Smooth muscle cell (in vitro differentiated cells): Measurements from ENCODE around the gene LRP5. TPM values are rescaled to one million over a fixed set of nuclear protein-coding genes. Genes with fewer than 3 reads are reported as not detected.
"Not testable (repeated sequence)": the region's sequence is repeated elsewhere in the genome, so short reads cannot be mapped to it uniquely, and the experiment has no call there.

Experiments
- DNase-seq: peaks from one replicate; lab custom pipeline; 2025; ENCODE audit not compliant: unreplicated experiment; lab: John Stamatoyannopoulos, UW
- H2AFZ ChIP-seq: fragments of 200-600 bp; sonication (generic); 2 replicates; pipeline ENCODE4 v1.6.0; 2016; ENCODE audit warnings: antibody characterized with exemption, low read depth, mild to moderate bottlenecking
- H3F3A ChIP-seq: fragments of 200-600 bp; sonication (generic); 2 replicates; pipeline ENCODE4 v1.6.0; 2017; ENCODE audit warnings: antibody characterized with exemption, low read depth
- H3K27ac ChIP-seq: fragments of 200-600 bp; sonication (generic); 2 replicates; pipeline ENCODE4 v1.5.1; 2016; ENCODE audit warnings: low read depth, mild to moderate bottlenecking
- H3K27me3 ChIP-seq: fragments of 200-600 bp; sonication (generic); 2 replicates; pipeline ENCODE4 v1.6.1; 2016; ENCODE audit warnings: low read depth, mild to moderate bottlenecking
- H3K36me3 ChIP-seq: fragments of 200-600 bp; sonication (generic); 2 replicates; pipeline ENCODE4 v1.5.1; 2016; ENCODE audit warnings: low read depth
- H3K4me1 ChIP-seq: fragments of 200-600 bp; sonication (generic); 2 replicates; pipeline ENCODE4 v1.5.1; 2016; ENCODE audit warnings: low read depth
- H3K4me2 ChIP-seq: fragments of 200-600 bp; sonication (generic); 2 replicates; pipeline ENCODE4 v1.6.0; 2016; ENCODE audit warnings: mild to moderate bottlenecking
- H3K4me3 ChIP-seq: fragments of 200-600 bp; sonication (generic); 2 replicates; pipeline ENCODE4 v1.5.1; 2016; ENCODE audit warnings: mild to moderate bottlenecking
- H3K79me2 ChIP-seq: fragments of 200-600 bp; sonication (generic); 2 replicates; pipeline ENCODE4 v1.6.0; 2016; ENCODE audit warnings: low read depth, mild to moderate bottlenecking
- H3K9ac ChIP-seq: fragments of 200-600 bp; sonication (generic); 2 replicates; pipeline ENCODE4 v1.6.0; 2016; ENCODE audit warnings: low read depth
- H3K9me3 ChIP-seq: fragments of 200-600 bp; sonication (generic); replicated peaks from 2 replicates; pipeline ENCODE4 v1.5.1; 2016; ENCODE audit warnings: low read depth
- H4K20me1 ChIP-seq: fragments of 200-600 bp; sonication (generic); 2 replicates; pipeline ENCODE4 v1.6.0; 2016; ENCODE audit warnings: low read depth
- WGBS: methylation state at CpG from one replicate; pipeline ENCODE4 v1.1.7; 2016; ENCODE audit warnings: low lambda C conversion rate; 5-methylcytosine and 5-hydroxymethylcytosine counted together
- polyA plus RNA-seq: library from polyadenylated mRNA; unstranded; fragments of >200 nt; fragmentation: Nextera tagmentation; extraction: Ambion mirVana; gene quantifications from 2 replicates; pipeline ENCODE4 v1.2.1, GENCODE V29; 2016
- total RNA-seq: library from RNA; depleted of rRNA; stranded (reverse); fragments of >200 nt; gene quantifications from 2 replicates; pipeline ENCODE4 v1.2.3, GENCODE V29; 2014
- TF ChIP-seq, protein P1 (sequence below): fragments of 200-600 bp; sonication (generic); IDR thresholded peaks from 2 replicates; pipeline ENCODE4 v1.5.1; 2017; ENCODE audit warnings: borderline replicate concordance, mild to moderate bottlenecking, antibody characterized with exemption; ENCODE audit not compliant: insufficient read depth, poor library complexity, severe bottlenecking

The LRP5 gene
- total and polyA plus RNA-seq, 2 experiments from 2014 or later: 16.1 to 26.6 TPM

DNA sequence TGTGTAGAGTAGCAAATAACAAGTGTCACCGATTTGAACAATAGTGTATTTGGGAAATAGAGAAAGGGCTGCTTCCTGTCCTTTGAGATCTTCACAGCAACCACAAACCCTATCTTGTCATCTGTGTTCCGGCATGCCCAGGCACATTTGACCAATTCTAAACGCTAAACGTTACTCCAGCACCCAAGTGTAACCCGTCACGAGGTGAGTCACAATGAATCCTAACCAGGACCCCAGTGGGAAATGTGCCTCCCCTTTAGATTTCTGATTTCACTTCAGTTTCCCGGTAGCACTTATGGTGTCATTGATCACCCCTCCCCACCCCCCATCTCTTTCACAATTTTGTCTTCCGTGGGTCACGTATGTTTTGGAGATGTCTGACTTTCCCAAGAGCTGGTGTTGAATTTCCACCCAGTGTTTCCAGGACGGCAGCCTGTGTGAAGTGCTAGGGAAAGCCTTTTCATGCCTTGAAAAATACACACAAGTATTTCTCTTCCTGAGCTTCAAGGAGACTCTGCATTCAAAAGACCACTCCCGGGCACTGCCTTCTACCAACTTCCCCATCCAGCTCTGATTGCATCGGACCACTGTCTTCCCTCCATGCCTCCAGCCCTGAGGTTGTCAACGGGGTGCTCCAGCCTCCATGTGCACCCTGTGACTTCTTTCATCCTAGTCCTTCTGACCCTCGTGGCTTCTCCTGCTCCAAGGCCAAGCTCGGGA, 30.1 kb upstream of the LRP5 start:
- Histone ChIP-seq H4K20me1 (no peaks in the 10 kb centered on the region), H3F3A (no peaks in the 10 kb centered on the region), H3K27me3 (no peaks in the 10 kb centered on the region), H3K4me2 (no peak overlapping the region), H3K9ac (no peak overlapping the region), H3K79me2 (no peaks in the 10 kb centered on the region), H3K4me1 (no peaks in the 10 kb centered on the region), H3K27ac (no peak overlapping the region), H3K9me3 (no peaks in the 10 kb centered on the region), H2AFZ (no peak overlapping the region), H3K4me3 (no peak overlapping the region), H3K36me3 (no peaks in the 10 kb centered on the region)
- TF ChIP-seq, protein P1, sequence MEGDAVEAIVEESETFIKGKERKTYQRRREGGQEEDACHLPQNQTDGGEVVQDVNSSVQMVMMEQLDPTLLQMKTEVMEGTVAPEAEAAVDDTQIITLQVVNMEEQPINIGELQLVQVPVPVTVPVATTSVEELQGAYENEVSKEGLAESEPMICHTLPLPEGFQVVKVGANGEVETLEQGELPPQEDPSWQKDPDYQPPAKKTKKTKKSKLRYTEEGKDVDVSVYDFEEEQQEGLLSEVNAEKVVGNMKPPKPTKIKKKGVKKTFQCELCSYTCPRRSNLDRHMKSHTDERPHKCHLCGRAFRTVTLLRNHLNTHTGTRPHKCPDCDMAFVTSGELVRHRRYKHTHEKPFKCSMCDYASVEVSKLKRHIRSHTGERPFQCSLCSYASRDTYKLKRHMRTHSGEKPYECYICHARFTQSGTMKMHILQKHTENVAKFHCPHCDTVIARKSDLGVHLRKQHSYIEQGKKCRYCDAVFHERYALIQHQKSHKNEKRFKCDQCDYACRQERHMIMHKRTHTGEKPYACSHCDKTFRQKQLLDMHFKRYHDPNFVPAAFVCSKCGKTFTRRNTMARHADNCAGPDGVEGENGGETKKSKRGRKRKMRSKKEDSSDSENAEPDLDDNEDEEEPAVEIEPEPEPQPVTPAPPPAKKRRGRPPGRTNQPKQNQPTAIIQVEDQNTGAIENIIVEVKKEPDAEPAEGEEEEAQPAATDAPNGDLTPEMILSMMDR: no peak
- WGBS: 85% methylated on average over 15 of the region's 15 CpGs
- no peak for DNase-seq

DNA sequence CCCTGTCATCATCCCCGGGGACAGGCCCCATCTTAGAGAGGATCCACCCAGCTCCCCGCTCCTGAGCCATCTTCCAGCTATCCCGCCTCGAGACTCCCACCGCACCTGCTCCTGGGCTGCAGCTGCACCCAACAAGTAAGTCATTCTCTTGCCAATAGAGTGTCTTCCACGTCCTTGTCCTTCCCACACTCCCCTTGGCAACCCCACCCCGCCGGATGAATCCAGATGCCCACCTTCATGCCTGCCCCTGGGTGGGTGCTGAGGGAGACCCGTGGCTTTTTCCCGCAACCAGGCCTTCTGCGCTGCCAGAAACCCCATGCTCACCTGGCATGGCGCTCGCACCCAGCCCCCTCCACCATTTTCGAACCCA, 29.5 kb upstream of the LRP5 start:
- Histone ChIP-seq H4K20me1 (no peaks in the 10 kb centered on the region), H3K27me3 (no peaks in the 10 kb centered on the region), H3K4me3 (no peak overlapping the region), H3K9me3 (no peaks in the 10 kb centered on the region), H3K36me3 (no peaks in the 10 kb centered on the region), H3K9ac (no peak overlapping the region), H2AFZ (no peak overlapping the region), H3K4me1 (no peaks in the 10 kb centered on the region), H3K4me2 (no peak overlapping the region), H3K27ac (no peak overlapping the region), H3K79me2 (no peaks in the 10 kb centered on the region), H3F3A (no peaks in the 10 kb centered on the region)
- WGBS: 96% methylated on average over 14 of the region's 14 CpGs
- no peak for DNase-seq
- TF ChIP-seq, protein P1: no peak

DNA sequence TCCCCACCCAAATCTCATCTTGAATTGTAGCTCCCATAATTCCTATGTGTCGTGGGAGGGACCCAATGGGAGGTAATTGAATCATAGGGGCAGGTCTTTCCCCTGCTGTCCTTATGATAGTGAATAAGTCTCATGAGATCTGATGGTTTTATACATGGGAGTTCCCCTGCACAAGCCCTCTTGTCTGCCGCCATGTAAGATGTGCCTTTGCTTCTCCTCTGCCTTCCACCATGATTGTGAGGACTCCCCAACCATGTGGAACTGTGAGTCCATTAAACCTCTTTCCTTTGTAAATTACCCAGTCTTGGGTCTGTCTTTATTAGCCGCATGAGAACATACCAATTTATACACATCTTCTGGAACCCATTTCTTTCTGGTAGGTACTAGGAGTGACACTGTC, 27.8 kb upstream of the LRP5 start:
- H2AFZ ChIP-seq, H3K27ac ChIP-seq, H3K4me2 ChIP-seq, H3K79me2 ChIP-seq, H3K9me3 ChIP-seq, H3K27me3 ChIP-seq, DNase-seq, H3K4me3 ChIP-seq, H3K9ac ChIP-seq, H3K36me3 ChIP-seq, H3K4me1 ChIP-seq, H4K20me1 ChIP-seq, H3F3A ChIP-seq: not testable (repeated sequence)
- 93% methylated on average over 3 of the region's 3 CpGs for whole genome bisulfite sequencing

DNA sequence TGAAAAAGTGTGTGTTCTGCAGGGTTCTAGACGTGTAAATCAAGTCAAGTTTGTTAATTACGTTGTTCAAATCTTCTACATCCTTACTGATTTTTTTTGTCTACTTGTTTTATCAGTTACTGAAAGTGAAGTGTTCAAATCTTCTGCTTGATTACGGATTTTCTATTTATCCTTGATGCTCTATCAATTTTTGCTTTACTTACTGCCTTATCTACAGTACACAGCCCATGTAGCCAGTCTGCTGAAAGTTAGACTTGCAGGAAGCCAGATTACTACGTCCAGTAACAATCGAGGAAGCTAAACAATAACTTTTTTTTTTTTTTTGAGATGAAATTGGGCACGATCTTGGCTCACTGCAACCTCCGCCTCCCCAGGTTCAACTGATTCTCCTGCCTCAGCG, 25.0 kb upstream of the LRP5 start:
- no peak overlapping the region for H3K4me2 ChIP-seq
- no peaks in the 10 kb centered on the region for H3F3A ChIP-seq
- no peaks in the 10 kb centered on the region for H4K20me1 ChIP-seq
- no peak overlapping the region for H2AFZ ChIP-seq
- no peaks in the 10 kb centered on the region for H3K27me3 ChIP-seq
- no peaks in the 10 kb centered on the region for H3K4me1 ChIP-seq
- no peaks in the 10 kb centered on the region for H3K9me3 ChIP-seq
- no peak overlapping the region for H3K4me3 ChIP-seq
- no peak overlapping the region for H3K27ac ChIP-seq
- no peaks in the 10 kb centered on the region for H3K36me3 ChIP-seq
- TF ChIP-seq, protein P1: no peak
- H3K9ac ChIP-seq: no peak overlapping the region
- H3K79me2 ChIP-seq: no peaks in the 10 kb centered on the region
- 91% methylated on average over 8 of the region's 8 CpGs for WGBS
- DNase-seq: no peak
